Liver (tissue), 3 donors: Measurements from ENCODE around the gene FAN1.

Source experiments
- EGR1 ChIP-seq, 2 donors: IDR thresholded peaks; 2 replicates each; pipeline ENCODE4 v1.6.1; 2016 to 2018; ENCODE audit warnings: antibody characterized with exemption in 2 of 2, low read depth in 2 of 2
- GABPA ChIP-seq, 2 donors: IDR thresholded peaks in 1 of 2; conservative IDR thresholded peaks in 1 of 2; 2 replicates each; pipeline ENCODE4 v1.6.1; 2016; ENCODE audit warnings: antibody characterized with exemption in 2 of 2, mild to moderate bottlenecking in 1 of 2, moderate library complexity in 1 of 2
- JUND ChIP-seq, 2 donors: IDR thresholded peaks; 2 replicates each; pipeline ENCODE4 v1.6.1; 2016; ENCODE audit warnings: antibody characterized with exemption in 2 of 2
- MAX ChIP-seq: IDR thresholded peaks from 2 replicates; pipeline ENCODE4 v1.6.1; 2016; ENCODE audit warnings: antibody characterized with exemption
- NR2F2 ChIP-seq: IDR thresholded peaks from 2 replicates; pipeline ENCODE4 v1.6.1; 2016; ENCODE audit warnings: antibody characterized with exemption
- RAD21 ChIP-seq, 2 donors: IDR thresholded peaks; 2 replicates each; pipeline ENCODE4 v1.6.1; 2016; ENCODE audit warnings: antibody characterized with exemption in 2 of 2, mild to moderate bottlenecking in 2 of 2
- REST ChIP-seq: IDR thresholded peaks from 2 replicates; pipeline ENCODE4 v1.6.1; 2016; ENCODE audit warnings: antibody characterized with exemption, mild to moderate bottlenecking
- RXRA ChIP-seq, 2 donors: IDR thresholded peaks; 2 replicates each; pipeline ENCODE4 v1.6.1; 2017 to 2018; ENCODE audit warnings: antibody characterized with exemption in 2 of 2, mild to moderate bottlenecking in 1 of 2
- SP1 ChIP-seq: IDR thresholded peaks from 2 replicates; pipeline ENCODE4 v1.6.1; 2018; ENCODE audit warnings: antibody characterized with exemption, mild to moderate bottlenecking
- TAF1 ChIP-seq: conservative IDR thresholded peaks from 2 replicates; pipeline ENCODE4 v1.6.1; 2016; ENCODE audit warnings: antibody characterized with exemption, mild to moderate bottlenecking
- YY1 ChIP-seq: IDR thresholded peaks from 2 replicates; pipeline ENCODE4 v1.6.1; 2016; ENCODE audit warnings: antibody characterized with exemption, mild to moderate bottlenecking
- TF ChIP-seq, protein P1 (sequence below): fragments of 150-350 bp; IDR thresholded peaks from 2 replicates; pipeline ENCODE4 v1.5.1; 2017; ENCODE audit warnings: improper control_type of control experiment, low read depth, low read length; ENCODE audit not compliant: missing input control
- TF ChIP-seq, protein P2 (sequence below): IDR thresholded peaks from 2 replicates; pipeline ENCODE4 v1.6.1; 2016; ENCODE audit warnings: antibody characterized with exemption
- donor health status: healthy.
- donor health status: healthy.

GRCh38 chr15:30918366-30918765 lies 14.7 kb downstream of the FAN1 start:
- TF ChIP-seq, protein P1, sequence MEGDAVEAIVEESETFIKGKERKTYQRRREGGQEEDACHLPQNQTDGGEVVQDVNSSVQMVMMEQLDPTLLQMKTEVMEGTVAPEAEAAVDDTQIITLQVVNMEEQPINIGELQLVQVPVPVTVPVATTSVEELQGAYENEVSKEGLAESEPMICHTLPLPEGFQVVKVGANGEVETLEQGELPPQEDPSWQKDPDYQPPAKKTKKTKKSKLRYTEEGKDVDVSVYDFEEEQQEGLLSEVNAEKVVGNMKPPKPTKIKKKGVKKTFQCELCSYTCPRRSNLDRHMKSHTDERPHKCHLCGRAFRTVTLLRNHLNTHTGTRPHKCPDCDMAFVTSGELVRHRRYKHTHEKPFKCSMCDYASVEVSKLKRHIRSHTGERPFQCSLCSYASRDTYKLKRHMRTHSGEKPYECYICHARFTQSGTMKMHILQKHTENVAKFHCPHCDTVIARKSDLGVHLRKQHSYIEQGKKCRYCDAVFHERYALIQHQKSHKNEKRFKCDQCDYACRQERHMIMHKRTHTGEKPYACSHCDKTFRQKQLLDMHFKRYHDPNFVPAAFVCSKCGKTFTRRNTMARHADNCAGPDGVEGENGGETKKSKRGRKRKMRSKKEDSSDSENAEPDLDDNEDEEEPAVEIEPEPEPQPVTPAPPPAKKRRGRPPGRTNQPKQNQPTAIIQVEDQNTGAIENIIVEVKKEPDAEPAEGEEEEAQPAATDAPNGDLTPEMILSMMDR: no peak
- TF ChIP-seq, protein P2, sequence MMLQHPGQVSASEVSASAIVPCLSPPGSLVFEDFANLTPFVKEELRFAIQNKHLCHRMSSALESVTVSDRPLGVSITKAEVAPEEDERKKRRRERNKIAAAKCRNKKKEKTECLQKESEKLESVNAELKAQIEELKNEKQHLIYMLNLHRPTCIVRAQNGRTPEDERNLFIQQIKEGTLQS: no peak
- no peak for TF ChIP-seq JUND (IDR thresholded peaks at IDR 0.05)
- TF ChIP-seq MAX: no peak
- TF ChIP-seq RAD21 (IDR thresholded peaks at IDR 0.05): no peak
- no peak for TF ChIP-seq REST
- no peak for TF ChIP-seq TAF1
- no peak for TF ChIP-seq YY1
- no peak for TF ChIP-seq GABPA (IDR thresholded peaks at IDR 0.05 in 1 of 2, conservative IDR thresholded peaks at IDR 0.05 in 1 of 2)
- TF ChIP-seq SP1: no peak
- no peak for TF ChIP-seq EGR1 (IDR thresholded peaks at IDR 0.05; ENCODE audit: low read depth in 2 of 2)
- TF ChIP-seq RXRA (IDR thresholded peaks at IDR 0.05): no peak
- TF ChIP-seq NR2F2: no peak
